GM18526 (cell line): ENCODE measurements around the gene SERTAD4.

Source experiments
- POLR2A ChIP-seq: IDR thresholded peaks from 3 replicates; pipeline ENCODE4 v1.6.1; 2011; ENCODE audit not compliant: insufficient read length; ENCODE audit errors: extremely low read depth

The SERTAD4 gene

GRCh38 chr1:210232511-210233215 lies at the start of gene SERTAD4:
SERTAD4 (plus strand) TSS chr1:210232796; CDS start chr1:210237961, 5,165 bp downstream.
- TF ChIP-seq POLR2A, result no peak

- TF ChIP-seq POLR2A, result no peak
Measured at GRCh38 chr1:210185063-210185462, 47.5 kb upstream of the SERTAD4 start.

- TF ChIP-seq POLR2A, result no peak
Measured at GRCh38 chr1:210189426-210189825, 43.2 kb upstream of the SERTAD4 start.

GRCh38 chr1:210195635-210196160 lies 36.9 kb upstream of the SERTAD4 start:
- no peak for TF ChIP-seq POLR2A

- no peak for TF ChIP-seq POLR2A
Measured at GRCh38 chr1:210198840-210199239, 33.8 kb upstream of the SERTAD4 start.

- no peak for TF ChIP-seq POLR2A
Measured at GRCh38 chr1:210200124-210200736, 32.4 kb upstream of the SERTAD4 start.

GRCh38 chr1:210201681-210202080 lies 30.9 kb upstream of the SERTAD4 start:
- TF ChIP-seq POLR2A, result no peak

GRCh38 chr1:210207597-210208450 lies 24.8 kb upstream of the SERTAD4 start:
- TF ChIP-seq POLR2A, result no peak

GRCh38 chr1:210213335-210213734 lies 19.3 kb upstream of the SERTAD4 start:
- TF ChIP-seq POLR2A, result no peak

- no peak for TF ChIP-seq POLR2A
Measured at GRCh38 chr1:210214573-210215409, 17.8 kb upstream of the SERTAD4 start.

GRCh38 chr1:210217482-210217881 lies 15.1 kb upstream of the SERTAD4 start:
- TF ChIP-seq POLR2A, result no peak

- no peak for TF ChIP-seq POLR2A
Measured at GRCh38 chr1:210218047-210218446, 14.5 kb upstream of the SERTAD4 start.

- no peak for TF ChIP-seq POLR2A
Measured at GRCh38 chr1:210222340-210223006, 10.1 kb upstream of the SERTAD4 start.

GRCh38 chr1:210223226-210223904 lies 9.2 kb upstream of the SERTAD4 start:
- TF ChIP-seq POLR2A, result no peak

GRCh38 chr1:210228158-210228557 lies 4.4 kb upstream of the SERTAD4 start:
- no peak for TF ChIP-seq POLR2A
